ENCODE data around the gene MCF2L2. TPM values are rescaled to one million over a fixed set of nuclear protein-coding genes. Genes with fewer than 3 reads are reported as not detected.
"Not testable (repeated sequence)": the region's sequence is repeated elsewhere in the genome, so short reads cannot be mapped to it uniquely, and the experiment has no call there.

The MCF2L2 gene
- total RNA-seq, 1 donor from 2014 or later: 0.53 TPM

- no peak for DNase-seq (ENCODE audit: low read depth, low spot score)
These were observed 18.4 kb upstream of the MCF2L2 start for GRCh38 chr3:183446838-183447205.

DNA sequence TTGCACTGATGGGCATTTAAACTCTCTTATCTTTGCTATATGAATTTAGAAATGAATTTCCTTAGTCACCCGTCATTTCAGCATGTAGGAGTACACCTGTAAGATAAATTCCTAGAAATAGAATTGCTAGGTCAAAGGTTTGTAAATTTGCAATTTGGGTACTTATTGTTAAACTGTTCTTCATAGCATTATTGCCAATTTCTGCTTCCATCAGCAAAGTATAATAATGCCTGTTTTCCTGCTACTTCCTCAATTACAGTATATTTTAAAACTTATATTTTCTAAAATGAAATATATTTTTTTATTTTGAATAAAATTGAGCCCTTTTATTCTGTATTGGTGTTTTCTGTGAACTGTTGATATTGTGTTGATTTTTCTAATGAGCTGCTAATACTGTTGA, 16.3 kb upstream of the MCF2L2 start:
- no peak for DNase-seq (ENCODE audit: low read depth, low spot score)

GRCh38 chr3:183443395-183444385, 15.3 kb upstream of the MCF2L2 start:
- DNase-seq (ENCODE audit: low read depth, low spot score): no peak

DNA sequence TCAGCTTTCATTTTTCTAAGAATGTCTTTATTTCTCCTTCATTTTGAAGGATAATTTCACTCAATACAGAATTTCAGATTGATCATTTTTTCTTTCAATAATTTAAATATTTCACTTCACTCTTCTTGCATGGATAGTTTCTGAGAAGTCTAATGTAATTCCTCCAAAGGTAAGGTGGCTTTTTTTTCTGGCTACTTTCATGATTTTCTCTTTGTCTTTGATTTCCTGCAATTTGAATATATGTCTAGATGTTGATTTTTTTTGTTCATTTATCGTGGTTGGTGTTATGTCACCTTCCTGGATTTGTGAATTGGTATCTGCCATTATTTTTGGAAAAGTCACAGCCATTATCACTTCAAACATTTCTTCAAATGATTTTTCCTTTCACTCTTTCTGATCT, 14.6 kb upstream of the MCF2L2 start:
- DNase-seq (ENCODE audit: low read depth, low spot score): no peak

DNA sequence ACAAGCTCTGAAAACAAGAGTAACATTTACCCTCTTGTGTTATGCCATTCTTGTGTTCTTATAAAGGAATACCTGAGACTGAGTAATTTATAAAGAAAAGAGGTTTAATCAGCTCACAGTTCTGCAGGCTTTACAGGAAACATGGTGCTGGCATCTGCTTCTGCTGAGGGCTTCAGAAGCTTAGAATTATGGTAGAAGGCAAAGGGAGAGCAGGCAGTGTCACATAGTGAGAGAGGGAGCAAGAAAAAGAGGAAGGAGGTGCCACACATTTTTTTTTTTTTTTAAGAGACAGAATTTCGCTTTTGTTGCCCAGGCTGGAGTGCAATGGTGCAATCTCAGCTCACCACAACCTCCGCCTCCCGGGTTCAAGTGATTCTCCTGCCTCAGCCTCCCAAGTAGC, 12.1 kb upstream of the MCF2L2 start:
- DNase-seq (ENCODE audit: low read depth, low spot score): not testable (repeated sequence)

GRCh38 chr3:183439515-183439914, 11.1 kb upstream of the MCF2L2 start:
- DNase-seq (ENCODE audit: low read depth, low spot score): no peak

GRCh38 chr3:183438735-183439134, 10.3 kb upstream of the MCF2L2 start:
- DNase-seq (ENCODE audit: low read depth, low spot score): no peak

DNA sequence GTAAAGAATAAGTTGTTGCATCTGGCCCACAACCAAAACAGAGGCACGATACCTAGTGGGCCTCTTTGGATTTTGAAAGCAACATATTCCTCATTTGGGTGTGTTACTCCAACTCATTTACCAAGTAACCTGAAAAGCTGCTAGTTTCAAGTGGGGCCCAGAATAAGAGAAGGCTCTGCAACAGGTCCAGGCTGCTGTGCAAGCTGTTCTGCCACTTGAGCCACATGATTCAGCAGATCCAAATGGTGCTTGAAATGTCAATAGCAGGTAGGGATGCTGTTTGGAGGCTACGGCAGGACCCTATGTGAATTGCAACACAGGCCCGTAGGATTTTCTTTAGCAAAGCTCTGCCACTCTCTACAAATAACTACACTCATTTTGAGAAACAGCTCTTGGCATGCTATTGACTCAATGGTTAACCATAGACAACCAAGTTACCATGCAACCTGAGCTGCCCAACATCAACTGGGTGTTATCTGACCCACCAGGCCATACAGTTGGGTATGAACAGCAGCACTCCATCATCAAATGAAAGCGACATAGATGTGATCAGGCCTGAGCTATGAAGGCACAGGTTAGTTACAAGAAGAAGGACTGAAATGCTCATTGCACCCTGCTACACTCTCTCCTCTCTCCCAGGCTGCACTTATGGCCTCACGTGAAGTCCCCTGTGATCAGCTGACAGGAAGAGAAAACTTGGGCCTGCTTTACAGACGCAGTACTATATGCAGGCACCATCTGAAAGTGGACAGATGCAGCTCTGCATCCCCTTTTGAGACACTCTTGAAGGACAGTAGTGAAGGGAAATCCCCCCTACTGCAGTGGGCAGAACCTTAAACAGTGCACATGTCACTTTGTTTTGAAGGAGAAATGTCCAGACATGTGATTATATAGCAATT, 9.5 kb upstream of the MCF2L2 start:
- DNase-seq (ENCODE audit: low read depth, low spot score): no peak

DNA sequence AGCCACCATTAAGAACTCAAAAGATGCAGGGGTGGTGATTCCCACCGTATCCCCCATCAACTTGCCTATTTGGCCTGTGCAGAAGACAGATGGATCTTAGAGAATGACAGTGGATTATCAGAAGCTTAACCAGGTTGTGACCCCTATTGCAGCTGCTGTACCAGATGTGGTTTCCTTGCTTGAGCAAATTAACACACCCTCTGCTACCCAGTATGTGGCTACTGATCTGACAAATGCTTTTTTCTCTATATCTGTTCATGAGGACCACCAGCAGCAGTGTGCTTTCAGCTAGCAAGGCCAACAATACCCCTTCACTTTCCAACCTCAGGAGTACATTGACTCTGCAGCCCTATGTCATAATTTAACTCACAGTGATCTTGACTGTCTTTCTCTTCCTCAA, 8.6 kb upstream of the MCF2L2 start:
- no peak for DNase-seq (ENCODE audit: low read depth, low spot score)

GRCh38 chr3:183435661-183436060, 7.2 kb upstream of the MCF2L2 start:
- no peak for DNase-seq (ENCODE audit: low read depth, low spot score)

DNA sequence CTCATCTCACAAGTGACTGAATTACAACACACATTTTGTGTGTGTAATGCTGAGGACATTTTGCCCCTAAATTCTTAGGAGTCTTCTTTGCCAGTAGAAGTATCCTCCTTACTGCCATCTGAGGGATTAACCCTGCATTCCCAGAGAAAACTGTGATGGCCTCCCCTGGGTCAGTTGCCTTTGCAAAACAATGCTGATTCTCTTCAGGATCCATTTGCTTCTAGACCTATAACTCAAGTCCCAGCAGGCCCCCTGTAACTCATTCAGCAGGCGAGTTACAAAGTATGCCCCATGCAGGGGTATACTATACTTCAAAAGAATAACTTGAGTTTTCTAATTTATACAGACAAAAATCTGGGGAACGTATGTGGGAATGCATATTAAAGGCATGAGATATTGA, 6.6 kb upstream of the MCF2L2 start:
- DNase-seq (ENCODE audit: low read depth, low spot score): no peak

GRCh38 chr3:183434503-183434902, 6.1 kb upstream of the MCF2L2 start:
- DNase-seq (ENCODE audit: low read depth, low spot score): no peak

DNA sequence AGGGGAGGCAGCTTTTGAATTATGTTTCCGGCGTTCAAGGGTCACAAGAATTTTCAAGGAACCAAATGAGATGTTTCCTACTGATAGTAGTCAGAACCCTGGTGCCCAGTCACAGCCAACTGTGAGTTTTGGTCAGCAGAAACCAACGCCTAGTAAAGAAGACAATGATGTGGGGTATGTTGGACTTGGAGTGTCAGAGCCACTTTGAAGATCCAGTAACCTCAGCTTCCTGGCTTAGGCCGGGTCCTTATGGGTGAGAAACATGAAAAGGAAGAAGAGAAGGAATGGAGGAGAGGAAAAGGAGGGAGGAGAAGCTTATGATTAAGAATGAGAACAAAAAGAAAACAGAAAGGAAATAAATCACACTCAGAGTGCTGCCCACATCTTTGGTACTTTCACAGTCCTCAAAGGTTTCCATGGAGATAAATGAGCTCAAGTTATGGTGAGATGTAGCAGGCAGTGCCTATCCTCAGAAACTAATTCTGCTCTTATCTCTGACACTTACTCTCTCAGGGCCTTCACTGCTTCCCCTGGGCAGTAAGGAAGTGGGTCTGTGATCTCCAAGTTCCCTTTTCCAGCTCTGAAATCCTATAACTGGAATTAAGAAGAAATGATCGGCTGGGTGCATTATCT, 2.0 kb upstream of the MCF2L2 start:
- DNase-seq (ENCODE audit: low read depth, low spot score): no peak

- DNase-seq (ENCODE audit: low read depth, low spot score): no peak
These were observed 458 bp downstream of the MCF2L2 start for GRCh38 chr3:183427876-183428446.

GRCh38 chr3:183427196-183427875, 1.1 kb downstream of the MCF2L2 start:
- no peak for DNase-seq (ENCODE audit: low read depth, low spot score)

DNA sequence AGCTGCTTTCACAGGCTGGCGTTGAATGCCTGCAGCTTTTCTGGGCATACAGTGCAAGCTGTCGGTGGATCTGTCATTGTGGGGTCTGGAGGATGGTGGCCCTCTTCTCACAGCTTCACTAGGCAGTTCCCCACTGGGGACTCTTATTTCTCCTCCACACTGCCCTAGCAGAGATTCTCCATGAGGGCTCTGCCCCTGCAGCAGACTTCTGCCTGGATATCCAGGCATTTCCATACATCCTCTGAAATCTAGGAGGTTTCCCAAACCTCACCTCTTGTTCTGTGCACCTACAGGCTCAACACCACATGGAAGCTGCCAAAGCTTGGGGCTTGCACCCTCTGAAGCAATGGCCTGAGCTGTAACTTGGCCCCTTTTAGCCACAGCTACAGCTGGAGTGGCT, 9.6 kb downstream of the MCF2L2 start:
- not testable (repeated sequence) for DNase-seq (ENCODE audit: low read depth, low spot score)

GRCh38 chr3:183411216-183411922, 17.1 kb downstream of the MCF2L2 start:
- DNase-seq (ENCODE audit: low read depth, low spot score): peak; percentile 27

DNA sequence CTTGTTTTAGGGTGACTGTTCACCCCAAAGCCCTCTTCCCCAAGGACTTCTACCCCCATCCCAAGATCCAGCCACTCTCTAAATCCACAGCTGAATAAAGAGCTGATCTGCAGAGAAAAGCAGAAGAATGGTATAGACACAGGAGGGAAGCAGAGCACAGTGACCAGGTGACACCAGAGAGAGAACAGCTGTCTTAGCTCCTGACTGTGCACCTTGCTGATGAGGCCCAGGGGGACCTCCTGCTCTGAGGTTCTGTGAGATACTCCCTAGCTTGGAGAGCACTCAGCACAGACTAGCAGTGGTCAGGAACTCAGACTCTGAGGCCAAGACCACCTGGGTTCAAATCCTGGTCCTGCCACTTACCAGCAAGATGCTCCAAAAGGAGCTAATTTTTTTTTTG, 17.7 kb downstream of the MCF2L2 start:
- DNase-seq (ENCODE audit: low read depth, low spot score): no peak

DNA sequence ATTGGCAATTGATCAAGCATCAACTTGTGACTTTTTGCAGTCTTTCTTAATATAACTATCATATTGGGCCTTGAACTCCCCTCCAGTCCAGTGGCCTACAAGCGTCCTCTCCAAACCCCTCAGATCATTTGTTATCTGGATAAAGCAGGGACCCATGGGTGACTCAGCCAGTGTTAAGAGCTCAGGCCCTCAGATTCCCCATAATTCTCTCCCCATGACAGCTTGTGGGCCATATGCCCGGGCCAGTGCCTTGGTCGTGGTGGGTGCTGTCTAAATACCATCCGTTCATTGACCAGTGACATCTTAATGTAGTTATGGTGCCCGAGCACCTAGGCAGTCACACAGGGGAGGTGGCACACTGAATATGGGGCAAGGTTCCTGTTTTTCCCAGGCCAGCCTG, 18.1 kb downstream of the MCF2L2 start:
- DNase-seq (ENCODE audit: low read depth, low spot score): no peak

- DNase-seq (ENCODE audit: low read depth, low spot score): no peak
These were observed 19.2 kb downstream of the MCF2L2 start for GRCh38 chr3:183409219-183409618.
